ENCODE measurements around the gene CCDC15.
A peak's percentile ranks its signal among the peaks of the same experiment; 100 is the strongest.
"Not testable (repeated sequence)": the region's sequence is repeated elsewhere in the genome, so short reads cannot be mapped to it uniquely, and the experiment has no call there.

Gene CCDC15

DNA sequence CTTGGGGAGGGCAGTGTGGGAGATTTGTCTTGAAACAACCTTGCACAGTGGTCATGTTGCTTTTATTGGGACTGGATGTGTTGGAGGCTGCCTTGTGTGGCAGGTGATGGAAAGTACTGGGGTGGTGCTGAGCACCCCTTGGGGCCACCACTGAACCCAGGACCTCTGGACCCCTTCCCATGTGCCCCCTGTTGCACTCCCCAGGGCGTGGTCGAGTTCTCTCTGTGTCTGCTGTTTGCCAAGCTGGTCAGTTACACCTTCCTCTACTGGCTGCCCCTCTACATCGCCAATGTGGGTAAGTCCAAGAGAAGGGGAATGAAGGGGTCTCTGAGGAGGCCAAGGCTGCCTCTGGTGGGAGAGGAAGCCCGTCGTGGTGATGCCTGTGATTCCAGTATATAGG, 128.0 kb downstream of the CCDC15 start:
- no peak for DNase-seq (ENCODE audit: low read depth, low spot score)

DNA sequence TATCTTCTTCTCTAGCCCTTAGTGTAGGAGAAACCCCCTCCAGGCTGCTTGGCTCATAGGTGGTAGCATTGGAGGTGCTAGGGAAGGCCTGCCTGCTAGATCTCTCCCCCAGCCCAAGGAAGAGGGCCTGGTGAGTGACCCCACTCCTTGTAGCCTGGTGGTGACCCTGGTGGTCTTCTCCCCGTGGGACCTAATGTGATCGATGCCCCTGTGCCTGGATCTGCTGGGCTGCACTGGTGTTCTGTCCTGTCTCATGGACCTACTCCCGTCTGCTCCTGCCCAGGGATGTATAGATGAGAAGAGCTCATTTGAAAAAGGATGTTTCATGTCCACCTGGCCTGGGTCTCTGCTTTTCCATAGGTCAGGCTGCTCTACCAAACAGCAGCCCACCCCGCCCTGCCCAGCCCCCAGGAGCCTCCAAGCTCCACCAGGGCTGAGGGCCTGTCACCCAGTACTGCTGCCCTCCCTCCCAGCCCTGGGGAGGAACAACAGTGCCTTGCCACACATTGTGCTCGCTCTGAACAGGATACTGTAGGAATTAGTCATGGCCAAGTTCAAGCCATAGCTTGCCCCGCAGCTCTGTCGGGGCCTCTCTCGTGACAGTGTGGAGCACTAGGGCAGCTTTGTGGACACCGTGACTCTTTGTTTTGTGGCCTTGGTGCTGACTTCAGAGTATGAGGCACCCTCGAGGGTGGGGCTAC, 128.8 kb downstream of the CCDC15 start:
- DNase-seq (ENCODE audit: low read depth, low spot score) = peak; percentile 84

DNA sequence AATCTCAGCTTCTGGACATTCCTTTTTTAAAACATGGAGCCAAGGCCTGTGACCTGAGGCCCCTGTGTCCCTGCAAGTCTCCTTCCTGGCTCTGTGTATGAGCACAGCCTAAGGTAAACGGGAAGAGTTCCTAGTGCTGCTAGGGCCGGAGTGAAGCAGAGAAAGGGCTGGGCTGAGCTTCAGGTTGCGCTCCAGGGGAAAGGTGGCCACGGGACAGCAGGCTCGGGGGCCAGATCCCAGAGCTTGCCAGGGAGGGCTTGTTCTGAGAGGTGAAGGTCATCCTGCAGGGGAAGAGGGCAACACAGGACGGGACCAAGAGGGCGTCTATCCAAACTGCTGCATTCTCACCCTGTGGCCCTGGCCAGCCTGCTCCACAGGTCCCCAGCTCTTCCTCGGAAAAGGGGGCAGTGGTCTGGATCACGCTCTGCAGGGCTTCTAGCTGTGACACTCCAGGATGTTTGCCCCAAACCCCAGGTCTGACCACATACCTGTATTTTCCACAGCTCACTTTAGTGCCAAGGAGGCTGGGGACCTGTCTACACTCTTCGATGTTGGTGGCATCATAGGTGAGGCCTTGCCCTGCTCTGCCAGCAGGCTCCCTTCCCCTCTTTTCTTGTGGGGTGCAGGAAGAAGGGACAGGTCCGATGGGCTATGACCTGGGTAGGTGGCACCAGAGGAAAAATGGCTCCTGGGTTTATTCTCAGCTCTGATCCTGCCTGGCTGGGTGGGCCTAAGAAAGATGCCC, 129.5 kb downstream of the CCDC15 start:
- no peak for DNase-seq (ENCODE audit: low read depth, low spot score)

DNA sequence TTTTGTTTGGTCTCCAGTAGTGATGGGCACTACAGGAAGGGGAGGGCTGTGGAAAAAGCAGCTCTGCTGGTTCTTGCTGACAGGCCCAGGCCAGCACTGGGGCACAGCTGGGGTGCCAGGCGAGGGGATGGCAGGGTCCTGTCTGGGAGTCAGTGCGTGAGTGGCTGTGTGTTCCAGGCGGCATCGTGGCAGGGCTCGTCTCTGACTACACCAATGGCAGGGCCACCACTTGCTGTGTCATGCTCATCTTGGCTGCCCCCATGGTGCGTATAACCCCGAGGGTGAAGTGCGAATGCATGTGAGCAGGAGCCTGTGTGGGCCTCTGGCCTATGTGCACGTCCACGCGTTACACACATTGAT, 130.0 kb downstream of the CCDC15 start:
- DNase-seq (ENCODE audit: low read depth, low spot score) = no peak

DNA sequence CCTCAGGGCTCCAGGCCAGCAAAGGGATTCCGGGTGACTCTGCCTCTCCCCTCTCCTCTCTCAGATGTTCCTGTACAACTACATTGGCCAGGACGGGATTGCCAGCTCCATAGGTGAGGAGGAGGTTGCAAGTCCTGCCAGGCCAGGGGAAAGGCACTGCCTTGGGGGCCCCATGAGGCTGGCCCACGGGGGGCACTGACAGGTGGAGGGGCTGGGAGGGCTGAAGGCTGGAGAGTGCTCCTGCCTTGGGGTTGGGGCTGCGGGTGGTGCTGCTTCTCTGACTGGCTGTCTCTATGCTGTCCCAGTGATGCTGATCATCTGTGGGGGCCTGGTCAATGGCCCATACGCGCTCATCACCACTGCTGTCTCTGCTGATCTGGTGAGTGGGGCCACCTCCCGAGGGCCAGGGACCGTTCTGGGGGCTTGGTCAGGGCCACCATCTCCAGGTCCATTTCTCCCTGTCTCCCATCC, 130.8 kb downstream of the CCDC15 start:
- DNase-seq (ENCODE audit: low read depth, low spot score) = no peak

DNA sequence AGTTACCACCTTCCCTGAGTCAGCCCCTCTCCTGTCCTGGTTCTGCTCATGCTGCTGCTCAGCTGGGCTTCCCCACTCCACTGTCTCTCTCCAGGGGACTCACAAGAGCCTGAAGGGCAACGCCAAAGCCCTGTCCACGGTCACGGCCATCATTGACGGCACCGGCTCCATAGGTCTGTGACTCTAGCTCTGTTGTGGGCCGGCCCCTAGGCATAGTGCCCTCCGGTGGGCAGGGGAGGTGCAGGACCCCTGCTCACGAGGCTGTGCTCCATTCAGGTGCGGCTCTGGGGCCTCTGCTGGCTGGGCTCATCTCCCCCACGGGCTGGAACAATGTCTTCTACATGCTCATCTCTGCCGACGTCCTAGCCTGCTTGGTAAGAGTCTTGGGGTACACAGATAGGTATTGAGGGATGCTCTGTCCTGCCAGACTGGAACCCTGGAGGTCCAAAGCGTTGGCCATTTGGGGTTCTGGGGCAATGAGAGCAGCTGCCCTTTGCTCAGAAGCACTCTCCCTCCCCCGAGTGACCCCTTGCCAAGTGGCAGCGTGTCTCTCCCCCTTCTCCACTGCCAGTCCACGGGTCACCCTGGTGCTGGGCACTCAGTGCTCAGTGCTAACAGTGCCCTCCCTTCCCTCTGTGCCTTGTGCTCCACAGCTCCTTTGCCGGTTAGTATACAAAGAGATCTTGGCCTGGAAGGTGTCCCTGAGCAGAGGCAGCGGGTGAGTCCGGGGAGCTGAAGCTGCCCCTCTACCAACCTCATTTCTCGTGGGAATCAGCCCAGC, 131.5 kb downstream of the CCDC15 start:
- DNase-seq (ENCODE audit: low read depth, low spot score) = no peak

DNA sequence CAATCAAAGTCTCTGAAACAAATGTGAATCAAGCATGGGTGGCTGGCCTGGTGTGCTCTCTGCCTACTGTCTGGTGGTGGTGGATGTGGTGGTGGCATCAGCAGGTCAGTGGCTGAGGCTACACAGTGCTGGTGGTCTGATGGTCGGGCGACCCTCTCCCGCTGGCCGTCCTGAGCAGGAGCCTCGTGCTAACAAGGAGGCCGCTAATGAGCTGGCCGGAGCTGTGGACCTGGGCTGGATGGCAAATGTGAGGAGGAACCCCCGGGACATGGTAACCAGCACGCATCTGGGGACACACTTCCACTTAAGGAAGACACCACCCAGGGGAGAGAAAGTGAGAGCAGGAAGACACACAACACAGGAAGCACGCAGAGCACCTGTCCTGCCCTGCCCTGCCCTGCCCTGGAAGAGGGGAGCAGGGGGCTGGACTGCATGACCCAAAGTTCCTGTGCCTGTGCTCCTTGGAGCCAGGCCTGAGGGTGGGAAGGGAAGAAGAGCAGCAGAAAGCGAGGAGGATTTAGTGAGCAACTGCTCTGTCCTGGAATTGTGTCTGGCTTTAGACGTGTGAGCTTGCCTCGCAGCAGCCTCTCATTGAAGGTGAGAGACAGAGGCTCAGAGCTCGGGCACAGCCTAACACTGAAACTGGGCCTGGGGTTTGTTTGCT, 132.8 kb downstream of the CCDC15 start:
- DNase-seq (ENCODE audit: low read depth, low spot score) = no peak

DNA sequence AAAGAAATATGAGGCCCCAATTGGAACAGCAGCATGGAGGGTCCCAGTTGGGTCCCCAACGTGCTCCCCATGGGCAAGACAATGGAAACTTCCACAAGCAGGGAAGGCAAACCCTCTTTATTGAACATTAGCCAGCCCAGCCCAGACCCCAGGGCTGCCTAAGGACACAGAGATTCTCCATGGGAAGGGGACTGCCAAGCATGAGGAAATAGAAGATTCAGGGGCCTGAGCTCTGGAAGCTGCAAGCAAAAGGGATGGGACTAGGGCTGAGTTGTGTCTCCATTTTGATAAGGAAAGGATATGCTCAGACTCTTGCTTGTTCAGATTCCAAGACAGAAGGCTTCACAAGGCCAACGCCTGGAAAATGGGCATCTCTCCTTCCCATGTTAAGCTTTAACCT, 134.1 kb downstream of the CCDC15 start:
- no peak for DNase-seq (ENCODE audit: low read depth, low spot score)

DNA sequence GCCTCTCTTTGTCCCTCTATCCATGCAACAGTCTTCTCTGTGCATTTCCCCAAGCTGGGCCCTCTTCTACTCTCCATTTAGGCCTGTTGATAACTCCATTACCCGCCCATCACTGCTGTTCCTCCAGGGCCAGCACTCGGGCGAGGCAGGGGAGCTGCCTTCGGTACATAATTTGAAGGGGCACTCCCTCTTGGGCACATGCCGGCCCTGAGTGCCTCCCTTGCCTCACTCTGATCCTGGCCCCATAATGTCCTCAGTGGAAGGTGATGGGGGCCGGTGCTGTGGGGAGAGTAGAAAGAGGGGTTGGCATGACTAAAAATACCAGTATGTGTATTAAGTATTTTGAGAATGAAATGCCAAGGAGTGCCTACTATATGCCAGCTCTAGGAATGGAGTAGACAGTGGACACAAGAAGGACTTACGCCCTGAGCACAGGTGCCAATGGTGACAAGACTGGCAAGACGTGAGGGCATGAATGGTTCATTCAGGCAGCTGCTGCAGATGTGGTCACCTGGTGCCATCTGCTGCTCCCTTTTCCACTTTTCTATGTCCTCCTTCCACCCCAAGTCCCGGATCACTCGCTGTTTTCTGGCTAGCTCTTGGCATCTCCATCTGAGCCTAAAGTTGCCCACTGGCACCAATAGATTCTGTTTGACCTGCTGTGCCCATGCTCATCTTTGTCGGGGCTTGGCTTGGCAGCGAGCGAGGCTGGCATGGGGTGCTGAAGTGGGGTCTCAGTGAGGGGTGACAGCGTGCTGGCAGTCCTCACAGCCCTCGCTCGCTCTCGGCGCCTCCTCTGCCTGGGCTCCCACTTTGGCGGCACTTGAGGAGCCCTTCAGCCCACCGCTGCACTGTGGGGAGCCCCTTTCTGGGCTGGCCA, 134.8 kb downstream of the CCDC15 start:
- DNase-seq (ENCODE audit: low read depth, low spot score) = no peak

DNA sequence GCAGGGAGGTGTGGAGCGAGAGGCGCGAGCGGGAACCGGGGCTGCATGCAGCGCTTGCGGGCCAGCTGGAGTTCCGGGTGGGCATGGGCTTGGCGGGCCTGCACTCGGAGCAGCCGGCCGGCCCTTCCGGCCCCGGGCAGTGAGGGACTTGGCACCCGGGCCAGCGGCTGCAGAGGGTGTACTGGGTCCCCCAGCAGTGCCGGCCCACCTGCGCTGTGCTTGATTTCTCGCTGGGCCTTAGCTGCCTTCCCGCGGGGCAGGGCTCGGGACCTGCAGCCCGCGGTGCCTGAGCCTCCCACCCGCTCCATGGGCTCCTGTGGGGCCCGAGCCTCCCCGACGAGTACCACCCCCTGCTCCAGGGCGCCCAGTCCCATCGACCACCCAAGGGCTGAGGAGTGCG, 135.5 kb downstream of the CCDC15 start:
- not testable (repeated sequence) for DNase-seq (ENCODE audit: low read depth, low spot score)

DNA sequence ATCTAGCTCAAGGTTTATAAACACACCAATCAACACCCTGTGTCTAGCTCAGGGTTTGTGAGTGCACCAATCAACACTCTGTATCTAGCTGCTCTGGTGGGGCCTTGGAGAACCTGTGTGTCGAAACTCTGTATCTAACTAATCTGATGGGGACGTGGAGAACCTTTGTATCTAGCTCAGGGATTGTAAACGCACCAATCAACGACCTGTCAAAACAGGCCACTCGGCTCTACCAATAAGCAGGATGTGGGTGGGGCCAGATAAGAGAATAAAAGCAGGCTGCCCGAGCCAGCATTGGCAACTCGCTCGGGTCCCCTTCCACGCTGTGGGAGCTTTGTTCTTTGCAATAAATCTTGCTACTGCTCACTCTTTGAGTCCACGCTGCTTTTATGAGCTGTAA, 136.1 kb downstream of the CCDC15 start:
- DNase-seq (ENCODE audit: low read depth, low spot score) = not testable (repeated sequence)

DNA sequence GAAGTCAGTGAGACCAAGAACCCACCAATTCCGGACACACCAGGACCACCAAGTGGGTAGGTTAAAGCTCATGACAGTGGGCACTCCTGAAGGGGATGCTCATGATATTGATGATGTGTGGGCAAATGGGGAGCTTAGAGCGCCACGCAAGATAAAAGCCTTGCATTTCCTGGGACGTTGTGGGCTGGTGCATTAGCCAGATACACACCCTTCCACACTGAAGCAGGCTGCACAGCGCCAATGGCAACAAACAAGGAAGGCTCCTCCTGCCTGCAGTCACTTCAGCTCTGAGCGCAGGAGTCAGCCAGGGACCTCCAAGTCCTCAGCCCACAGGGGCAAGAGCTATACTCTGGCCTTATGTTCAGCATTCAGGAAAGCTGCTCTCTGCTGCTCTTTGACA, 136.8 kb downstream of the CCDC15 start:
- DNase-seq (ENCODE audit: low read depth, low spot score) = no peak

Measured in astrocyte of the hippocampus (primary cell).